ACHN (cell line): ENCODE measurements around the gene DLG2.

ENCODE experiments used
- DNase-seq: peaks from one replicate; pipeline ENCODE4 v3.0.0-alpha.2; 2015
- in situ Hi-C: cut with HindIII; loops from 2 replicates; pipeline ENCODE4 v1.10.0; 2017; ENCODE audit warnings: low sequenced_read_pairs, low pct_ligation_motif_present, low pct_unique_long_range_greater_than_20kb

Gene DLG2

DNA sequence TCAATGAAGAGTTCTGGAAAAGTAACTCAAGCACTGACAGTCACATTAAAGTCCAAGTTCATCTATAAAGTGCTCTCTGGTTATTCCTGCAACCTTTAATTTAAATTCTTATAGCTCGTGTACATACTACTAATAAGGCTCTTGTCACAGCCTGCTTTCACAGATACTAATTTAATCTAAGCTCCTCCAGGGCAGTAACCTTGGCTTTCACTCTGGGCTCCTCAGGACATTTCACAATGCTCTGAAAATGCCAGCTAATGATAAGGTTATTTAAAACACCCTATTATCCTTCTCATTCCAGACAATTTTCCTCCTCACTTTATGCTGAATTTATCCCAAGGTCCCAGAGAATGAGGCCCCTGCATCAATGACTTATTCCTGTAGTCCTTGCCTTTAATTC, 2098.3 kb downstream of the DLG2 start:
- no peak for DNase-seq
- in situ Hi-C loops: no loop called here

DNA sequence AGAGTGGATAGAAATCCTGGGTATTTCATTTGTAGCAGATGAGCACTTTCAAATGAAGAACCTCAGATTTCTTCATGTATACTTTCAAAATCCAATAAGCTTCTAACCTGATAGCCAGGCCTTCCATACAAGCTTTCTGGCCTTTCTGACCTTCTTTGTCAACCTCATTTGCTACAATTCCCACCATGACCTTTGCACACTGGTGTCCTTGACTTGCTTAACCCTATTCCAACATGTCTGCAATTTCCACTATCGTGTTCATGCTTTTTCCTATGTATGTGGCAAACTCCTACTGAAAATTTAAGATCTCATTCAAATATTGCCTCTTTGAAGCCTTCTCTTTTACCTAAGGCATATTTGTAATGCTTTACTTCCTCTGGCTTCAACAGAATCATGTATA, 2098.9 kb downstream of the DLG2 start:
- in situ Hi-C loops: no loop called here
- DNase-seq: no peak

DNA sequence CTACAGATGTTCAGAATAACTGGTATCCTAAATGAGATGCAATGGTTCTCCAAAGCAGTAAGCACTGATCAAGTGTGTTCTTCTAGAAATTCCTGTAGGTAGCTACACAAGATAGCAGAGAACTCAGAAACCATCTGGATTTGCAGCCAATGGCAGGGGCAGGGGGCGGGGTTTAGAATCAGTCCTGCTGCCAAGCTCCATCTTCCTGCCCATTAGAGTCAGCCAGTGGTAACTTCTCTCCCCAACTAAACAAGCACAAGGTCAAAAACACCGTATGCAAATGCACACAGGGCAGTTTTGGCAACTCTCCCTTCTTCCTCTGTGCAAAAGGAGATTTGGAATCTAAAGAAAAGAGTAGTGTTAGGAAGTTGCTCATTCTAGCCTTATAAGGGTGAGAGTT, 2103.5 kb downstream of the DLG2 start:
- in situ Hi-C loops: no loop called here
- no peak for DNase-seq

DNA sequence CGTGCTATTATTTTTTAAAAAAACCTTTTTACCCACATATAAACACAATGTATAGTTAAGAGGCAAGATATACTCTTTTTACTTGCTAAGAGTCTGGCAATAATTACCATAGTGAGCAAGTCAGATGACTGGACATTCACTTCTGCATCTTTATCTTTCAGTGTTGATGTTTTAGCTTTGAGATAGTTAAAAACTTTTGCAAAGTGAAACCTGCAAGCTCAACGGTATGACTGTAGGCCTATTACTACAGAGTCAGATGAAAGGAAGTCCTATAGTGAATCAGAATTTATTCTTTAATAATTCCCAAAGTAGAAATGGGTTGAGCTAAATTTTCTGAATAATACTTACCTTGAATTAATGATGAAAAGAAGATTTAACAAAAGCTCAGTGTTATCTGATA, 2104.2 kb downstream of the DLG2 start:
- in situ Hi-C loops: no loop called here
- no peak for DNase-seq

DNA sequence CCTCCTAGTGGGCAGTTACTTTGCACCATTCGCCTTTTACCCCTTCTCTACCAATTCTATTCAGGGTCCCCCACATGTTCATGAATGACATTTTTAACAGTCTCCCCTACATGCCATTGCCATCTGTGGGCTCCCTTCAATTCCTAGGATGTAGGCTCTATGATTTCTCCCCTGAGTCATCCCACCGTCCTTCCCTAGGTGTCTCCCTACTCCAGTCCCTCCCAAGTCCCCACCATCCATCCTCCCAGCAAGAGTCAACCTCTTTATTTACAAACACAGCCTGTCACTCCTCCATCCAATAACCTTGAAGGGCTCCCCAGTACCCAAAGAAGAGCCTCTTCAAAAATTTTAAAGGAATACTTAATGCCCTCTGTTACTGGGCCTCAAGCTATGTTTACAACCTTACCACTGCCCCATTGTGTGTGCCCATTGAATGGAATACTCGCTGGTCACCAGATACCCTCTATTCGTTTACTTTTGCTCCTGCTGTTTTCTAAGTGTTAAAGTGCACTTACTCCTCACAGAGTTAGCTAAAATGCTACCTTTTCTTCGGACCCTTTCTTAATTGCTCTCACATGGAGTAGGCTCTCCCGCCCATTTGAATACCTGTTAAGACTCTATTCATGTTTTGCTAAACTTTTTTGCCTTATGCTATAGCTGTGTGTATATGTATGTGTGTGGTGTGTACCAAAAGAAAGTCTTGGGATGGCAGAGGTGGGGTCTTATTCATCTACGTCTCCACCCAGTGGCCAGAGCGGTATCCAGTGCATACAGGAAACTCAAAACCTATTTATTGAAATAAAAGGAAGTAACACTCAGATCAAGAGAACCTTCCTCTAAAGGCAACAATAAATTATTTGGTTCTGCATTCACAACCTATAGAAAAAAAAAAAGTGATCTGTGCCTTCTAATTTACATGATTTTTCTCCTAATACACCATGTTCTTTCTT, 2105.2 kb downstream of the DLG2 start:
- in situ Hi-C loops: no loop called here
- peak; percentile 8 for DNase-seq

DNA sequence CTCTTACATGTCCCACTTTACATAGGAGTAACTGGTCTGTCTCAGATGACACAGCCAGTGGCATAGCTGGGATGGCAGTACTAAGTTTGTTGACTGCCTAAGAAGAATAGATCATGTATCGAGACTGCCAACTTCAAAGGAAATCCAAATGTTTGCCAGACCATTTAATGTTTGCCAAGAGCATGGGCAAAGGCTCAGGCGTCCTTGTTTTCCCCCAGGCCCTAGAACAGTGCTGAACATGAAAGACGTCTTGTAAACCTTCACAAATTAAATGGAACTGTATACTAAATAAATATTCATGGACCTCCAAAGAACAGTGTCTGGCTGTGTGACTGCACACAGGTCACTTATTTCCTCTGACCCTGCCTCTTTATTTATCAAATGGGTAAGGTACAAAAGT, 2106.3 kb downstream of the DLG2 start:
- in situ Hi-C loops: no loop called here
- DNase-seq: no peak

DNA sequence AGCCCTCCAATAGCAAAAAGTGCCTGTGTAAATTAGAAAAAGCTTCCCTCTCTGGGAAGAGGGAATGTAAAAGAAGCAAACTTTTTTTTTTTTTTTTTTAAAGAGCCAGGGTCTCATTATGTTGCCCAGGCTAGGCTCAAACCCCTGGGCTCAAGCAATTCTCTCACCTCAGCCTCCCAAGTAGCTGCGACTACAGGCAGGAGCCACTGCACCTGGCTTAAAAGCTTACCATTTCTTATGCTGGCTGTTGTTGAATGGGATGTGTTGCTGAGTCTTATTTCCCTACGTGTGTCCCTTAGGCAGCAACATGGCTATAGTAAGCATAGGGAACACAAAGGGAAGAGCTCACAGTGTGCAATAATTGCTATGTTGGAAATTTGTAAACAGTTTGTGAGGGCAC, 2115.5 kb downstream of the DLG2 start:
- no peak for DNase-seq
- in situ Hi-C loops: no loop called here

DNA sequence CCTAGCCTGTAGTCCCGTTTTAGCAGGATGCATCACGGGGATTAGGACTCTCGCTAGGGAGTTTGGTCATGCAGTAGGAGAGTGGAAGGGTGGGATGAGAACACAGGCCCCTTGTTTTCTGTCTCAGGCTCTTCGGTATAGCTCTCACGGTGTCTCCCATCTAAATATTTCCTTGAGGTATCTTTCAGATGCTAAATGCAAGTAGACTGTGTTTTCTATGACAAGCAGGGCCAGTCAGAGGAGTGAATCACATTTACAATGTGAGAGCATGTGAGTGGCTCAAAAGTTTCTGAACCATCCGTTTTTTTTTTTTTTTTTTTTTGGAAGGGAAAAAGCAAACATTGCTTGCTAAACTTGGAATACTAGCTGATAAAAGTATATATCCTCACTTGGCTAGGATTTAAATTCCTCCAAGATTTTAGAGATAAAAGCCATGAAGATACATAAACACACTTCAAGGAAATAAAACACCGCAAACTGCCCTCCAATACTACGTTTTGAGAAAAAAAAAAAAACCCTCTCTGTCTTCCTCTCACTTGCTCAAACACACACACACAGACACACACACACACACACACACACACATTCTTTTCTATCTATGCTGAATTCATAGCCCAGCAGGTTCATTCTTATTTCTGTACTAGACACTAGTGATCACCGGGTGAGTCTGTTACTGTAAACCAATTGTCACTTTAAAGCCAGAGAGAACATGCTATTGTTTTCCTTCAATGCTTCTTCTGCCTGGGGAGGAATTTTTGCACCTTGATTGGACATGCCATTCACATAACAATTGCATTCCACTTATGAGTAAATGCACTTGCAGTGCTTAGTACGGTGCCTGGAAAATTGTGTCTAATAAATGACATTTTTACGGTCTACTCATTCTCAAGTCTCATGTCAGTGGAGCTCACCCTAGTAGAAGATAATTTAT, 2116.3 kb downstream of the DLG2 start:
- DNase-seq: no peak
- in situ Hi-C loops: no loop called here

DNA sequence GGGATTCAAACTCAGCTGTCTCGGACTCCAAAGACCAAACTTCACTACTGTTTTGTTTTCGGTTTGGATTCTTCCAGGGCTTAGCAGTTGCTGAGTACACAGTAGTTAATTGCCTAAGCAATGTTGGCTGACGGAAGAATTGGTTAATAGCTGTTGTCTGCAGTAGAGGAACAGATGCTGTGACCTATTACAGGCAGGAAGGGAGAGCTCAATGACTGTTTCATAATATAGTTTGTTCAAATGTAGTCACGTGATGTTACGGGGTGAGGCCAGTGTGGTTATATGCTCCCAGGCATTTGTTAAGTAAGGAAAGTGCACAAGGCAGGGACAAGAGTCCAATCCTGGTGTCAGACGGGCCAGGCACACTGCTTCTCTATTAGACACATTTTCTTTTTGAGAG, 2118.3 kb downstream of the DLG2 start:
- in situ Hi-C loops: no loop called here
- no peak for DNase-seq

DNA sequence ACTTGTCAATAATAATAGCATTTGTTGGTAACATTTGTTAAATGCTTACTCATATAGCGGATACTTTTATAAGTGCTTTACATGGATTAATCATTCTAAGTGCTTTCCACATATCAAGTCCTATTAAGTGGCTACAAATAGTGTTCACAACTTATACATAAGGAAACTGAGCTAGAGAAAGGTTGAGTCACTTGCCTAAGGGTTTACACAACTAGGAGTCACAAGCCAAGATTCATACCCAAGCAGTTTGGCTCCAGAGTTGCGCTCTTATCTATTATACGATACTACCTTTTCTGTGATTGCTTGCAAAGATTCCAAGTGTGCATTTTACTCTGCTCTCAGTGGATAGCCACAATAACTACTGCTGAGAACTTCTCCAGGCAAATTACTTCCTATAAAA, 2125.1 kb downstream of the DLG2 start:
- in situ Hi-C loops: no loop called here
- no peak for DNase-seq

DNA sequence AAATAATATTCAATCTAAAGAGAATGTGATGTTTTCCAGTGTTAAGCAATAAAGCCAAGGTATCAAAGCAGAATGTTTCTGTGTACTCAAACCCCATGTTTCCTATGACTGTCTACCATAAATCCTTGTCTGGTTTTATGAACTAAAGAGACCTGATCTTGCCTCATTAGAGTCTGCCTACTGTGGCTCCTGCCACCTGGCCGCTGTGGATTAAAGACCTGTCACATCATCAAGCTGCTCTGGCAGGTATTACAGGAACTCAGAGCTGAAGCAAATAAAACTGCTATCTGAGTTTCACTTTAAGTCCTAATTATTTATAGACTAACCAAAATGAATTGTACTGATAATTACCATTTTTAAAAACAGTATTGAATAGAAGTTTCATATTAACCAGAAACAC, 2133.2 kb downstream of the DLG2 start:
- DNase-seq: no peak
- in situ Hi-C loops: no loop called here

DNA sequence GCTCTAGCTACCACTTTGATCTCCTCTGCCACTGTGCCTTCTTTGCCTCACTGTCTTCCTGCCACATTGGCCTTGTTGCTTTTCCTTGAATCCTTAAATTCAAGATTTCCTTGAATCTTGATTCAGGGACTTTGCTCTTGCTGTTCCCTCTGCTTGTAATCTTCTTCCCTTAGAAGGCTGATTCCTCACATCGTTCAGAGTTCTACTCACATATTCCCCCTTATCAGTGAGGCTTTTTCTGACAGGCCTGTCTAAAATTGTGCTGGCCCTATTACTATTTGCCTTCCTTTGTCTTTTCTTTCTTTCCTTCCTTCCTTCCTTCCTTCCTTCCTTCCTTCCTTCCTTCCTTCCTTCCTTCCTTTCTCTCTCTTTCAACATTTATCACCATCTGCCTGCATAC, 2134.1 kb downstream of the DLG2 start:
- in situ Hi-C loops: no loop called here
- no peak for DNase-seq

DNA sequence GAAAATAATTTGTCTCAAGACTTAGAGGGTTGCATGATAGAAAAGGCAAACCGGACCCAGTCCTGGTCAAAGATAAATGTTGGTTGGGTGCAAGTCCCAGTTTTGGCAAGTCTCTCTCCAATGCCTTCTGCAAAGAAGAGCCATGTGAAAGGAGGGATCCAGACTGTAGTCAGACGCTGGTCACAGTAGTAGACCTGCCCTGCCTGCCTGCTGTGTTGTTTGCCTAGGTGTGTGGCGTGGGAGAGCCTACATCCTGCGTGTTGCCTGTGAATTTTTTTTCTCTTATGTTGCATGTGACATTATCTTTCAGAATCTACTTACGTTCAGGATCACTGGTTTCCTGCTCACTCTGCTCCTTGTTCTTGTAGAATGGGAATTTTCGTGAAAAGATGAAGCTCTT, 2143.3 kb downstream of the DLG2 start:
- no peak for DNase-seq
- in situ Hi-C loops: no loop called here

DNA sequence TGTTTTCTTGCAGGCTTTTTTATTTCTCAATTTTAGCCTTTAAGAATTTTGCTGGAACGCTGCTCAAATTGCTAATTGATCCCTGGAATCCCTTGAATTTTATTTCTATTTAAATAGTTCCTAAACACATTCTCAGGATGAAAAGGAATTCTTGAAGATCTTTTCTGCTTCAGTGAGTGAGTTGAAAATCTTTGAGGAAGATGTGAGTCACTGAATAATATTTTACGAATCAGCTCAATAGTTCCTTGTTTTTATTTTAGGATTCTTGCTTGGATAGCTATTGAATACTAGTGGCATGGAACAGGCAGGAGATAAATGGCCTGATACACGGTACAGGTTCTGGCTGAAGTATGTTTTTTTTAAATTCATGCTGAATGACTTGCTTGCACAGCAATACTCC, 2146.3 kb downstream of the DLG2 start:
- in situ Hi-C loops: no loop called here
- peak; percentile 45 for DNase-seq

DNA sequence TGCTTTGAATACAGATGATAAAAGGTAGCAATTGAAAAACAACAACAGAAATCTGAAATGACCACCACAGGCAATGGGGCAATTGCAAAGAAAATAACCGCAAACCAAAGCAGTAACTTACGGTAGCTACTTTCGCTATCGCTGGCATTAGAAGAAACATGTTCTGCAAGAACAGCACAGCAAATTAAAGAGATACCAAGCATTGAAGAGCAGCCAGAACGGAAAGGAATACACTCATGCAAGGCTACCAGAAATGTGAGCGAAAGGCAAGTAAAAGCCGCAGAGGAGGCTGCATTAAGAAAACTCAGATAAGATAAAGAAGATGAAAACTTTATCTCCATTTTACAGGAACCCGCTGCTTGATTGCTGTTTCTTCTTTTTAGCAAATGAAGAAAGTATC, 2146.9 kb downstream of the DLG2 start:
- in situ Hi-C loops: no loop called here
- DNase-seq: peak; percentile 38

DNA sequence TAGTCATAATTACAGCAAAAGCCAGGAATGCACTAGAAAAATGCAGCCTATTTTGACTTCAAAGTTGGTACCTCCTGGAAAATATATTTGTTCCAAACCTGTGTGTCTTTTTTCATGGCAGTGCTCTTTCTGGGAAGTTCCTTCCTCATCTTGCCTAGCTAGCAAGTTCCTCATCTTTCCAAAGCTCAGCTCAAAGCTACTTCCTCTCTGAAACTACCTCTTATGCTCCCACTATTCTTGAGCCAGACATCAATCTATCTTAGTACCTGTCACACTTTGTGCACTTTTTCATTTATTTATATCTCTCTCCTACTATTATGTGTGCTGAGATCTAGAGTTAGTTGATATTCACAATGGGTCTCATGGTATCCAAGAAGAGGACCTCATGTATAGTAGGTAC, 2149.4 kb downstream of the DLG2 start:
- in situ Hi-C loops: no loop called here
- no peak for DNase-seq

DNA sequence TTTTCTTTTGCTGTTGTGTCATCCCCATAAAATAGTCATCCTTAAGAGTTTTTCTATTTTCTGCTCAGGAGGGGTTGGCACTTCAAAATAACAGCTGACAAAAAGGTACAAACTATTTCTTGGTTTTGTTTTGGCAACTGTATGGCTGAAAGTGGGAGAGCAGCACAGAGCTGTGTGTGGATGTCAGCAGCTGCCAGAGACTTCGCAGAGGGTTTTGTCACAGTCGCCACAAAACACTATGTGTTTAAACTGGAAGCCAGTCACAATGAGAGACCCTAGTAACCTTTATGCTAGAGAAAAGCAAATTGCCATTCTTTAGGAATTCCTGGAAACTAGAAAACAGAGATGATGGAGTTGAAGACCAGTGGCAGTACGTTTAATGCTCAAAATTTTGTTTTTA, 2151.4 kb downstream of the DLG2 start:
- in situ Hi-C loops: no loop called here

DNA sequence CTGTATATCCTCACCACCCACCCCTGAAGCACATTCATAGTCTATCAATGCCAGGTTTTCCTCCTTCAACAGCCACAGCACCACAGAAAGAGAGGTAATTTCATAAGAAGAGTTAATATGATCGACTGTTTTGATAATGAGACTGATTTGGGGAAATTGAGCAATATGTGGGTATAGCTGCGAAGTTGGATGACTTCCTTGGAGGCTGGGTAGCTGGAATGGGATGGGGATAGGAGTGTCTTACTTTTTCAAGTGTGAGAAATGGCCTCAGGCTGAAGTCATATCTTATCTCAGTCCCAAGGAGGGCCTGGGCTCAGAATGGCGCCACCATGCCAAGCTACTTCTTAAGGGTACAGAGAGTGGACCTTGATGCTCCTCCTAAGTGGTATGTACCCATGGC, 2153.4 kb downstream of the DLG2 start:
- in situ Hi-C loops: no loop called here
- DNase-seq: no peak

More for the DNA sequence above, 2151.4 kb downstream of the DLG2 start:
- DNase-seq: no peak

DNA sequence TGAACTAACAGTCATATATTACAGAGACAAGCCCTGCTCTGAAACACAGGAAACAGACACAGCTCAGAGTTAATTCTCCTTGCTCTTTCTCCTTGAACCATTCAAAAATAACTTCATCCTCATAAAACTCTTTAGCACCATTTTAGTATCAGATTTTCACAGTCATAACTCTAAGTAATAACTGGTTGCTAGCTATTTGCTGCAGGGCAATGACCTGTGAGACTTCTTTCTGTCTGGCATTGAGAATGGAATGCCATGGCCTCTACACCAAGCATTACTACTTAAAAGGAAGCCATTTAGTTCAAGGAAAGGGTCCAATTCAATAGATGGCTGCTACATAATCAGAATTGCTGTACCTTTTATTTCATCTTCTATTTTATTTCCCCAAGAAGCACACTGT, 2154.3 kb downstream of the DLG2 start:
- DNase-seq: no peak
- in situ Hi-C loops: no loop called here
